NB4 (cell line): Measurements from ENCODE around the gene MRPL54.

Experiments used
- CTCF ChIP-seq: IDR thresholded peaks from one replicate; pipeline ENCODE4 v1.5.1; 2012; ENCODE audit warnings: low read depth, low read length
- MYC ChIP-seq: IDR thresholded peaks from 2 replicates; pipeline ENCODE4 v1.6.1; 2011; ENCODE audit warnings: low read depth, low read length
- POLR2A ChIP-seq: IDR thresholded peaks from 2 replicates; pipeline ENCODE4 v1.6.1; 2011; ENCODE audit warnings: mild to moderate bottlenecking; ENCODE audit not compliant: insufficient read length; ENCODE audit errors: extremely low read depth
- TF ChIP-seq, protein P1 (sequence below): IDR thresholded peaks from 2 replicates; pipeline ENCODE4 v1.6.1; 2011; ENCODE audit warnings: low read depth, low read length

DNA sequence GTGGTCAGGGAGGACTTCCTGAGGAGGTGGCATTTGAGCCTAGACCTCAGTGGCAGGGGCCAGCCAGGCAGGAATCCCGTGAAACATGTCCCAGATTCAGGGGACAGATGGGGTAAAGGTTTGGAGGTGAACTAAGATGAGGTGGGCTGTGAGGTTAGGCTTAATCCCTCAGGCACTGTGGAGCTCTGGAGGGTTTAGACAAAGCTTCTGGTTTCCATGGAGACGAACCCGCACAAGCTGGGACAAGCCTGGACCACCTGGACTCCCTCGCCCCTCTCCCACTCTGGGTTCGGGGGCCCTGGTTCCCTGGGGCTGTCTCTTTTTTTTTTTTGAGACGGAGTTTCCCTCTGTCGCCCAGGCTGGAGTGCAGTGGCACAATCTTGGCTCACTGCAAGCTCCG is 38.6 kb upstream of the MRPL54 start:
- TF ChIP-seq CTCF (no peak), MYC (no peak), POLR2A (no peak)
- TF ChIP-seq, protein P1, sequence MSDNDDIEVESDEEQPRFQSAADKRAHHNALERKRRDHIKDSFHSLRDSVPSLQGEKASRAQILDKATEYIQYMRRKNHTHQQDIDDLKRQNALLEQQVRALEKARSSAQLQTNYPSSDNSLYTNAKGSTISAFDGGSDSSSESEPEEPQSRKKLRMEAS = no peak
